GM15510 (cell line): ENCODE measurements around the gene NPAP1.

Experiments used
- POLR2A ChIP-seq: IDR thresholded peaks from 3 replicates; pipeline ENCODE4 v1.6.1; 2011; ENCODE audit warnings: borderline replicate concordance; ENCODE audit not compliant: insufficient read length; ENCODE audit errors: extremely low read depth

NPAP1 gene, protein sequence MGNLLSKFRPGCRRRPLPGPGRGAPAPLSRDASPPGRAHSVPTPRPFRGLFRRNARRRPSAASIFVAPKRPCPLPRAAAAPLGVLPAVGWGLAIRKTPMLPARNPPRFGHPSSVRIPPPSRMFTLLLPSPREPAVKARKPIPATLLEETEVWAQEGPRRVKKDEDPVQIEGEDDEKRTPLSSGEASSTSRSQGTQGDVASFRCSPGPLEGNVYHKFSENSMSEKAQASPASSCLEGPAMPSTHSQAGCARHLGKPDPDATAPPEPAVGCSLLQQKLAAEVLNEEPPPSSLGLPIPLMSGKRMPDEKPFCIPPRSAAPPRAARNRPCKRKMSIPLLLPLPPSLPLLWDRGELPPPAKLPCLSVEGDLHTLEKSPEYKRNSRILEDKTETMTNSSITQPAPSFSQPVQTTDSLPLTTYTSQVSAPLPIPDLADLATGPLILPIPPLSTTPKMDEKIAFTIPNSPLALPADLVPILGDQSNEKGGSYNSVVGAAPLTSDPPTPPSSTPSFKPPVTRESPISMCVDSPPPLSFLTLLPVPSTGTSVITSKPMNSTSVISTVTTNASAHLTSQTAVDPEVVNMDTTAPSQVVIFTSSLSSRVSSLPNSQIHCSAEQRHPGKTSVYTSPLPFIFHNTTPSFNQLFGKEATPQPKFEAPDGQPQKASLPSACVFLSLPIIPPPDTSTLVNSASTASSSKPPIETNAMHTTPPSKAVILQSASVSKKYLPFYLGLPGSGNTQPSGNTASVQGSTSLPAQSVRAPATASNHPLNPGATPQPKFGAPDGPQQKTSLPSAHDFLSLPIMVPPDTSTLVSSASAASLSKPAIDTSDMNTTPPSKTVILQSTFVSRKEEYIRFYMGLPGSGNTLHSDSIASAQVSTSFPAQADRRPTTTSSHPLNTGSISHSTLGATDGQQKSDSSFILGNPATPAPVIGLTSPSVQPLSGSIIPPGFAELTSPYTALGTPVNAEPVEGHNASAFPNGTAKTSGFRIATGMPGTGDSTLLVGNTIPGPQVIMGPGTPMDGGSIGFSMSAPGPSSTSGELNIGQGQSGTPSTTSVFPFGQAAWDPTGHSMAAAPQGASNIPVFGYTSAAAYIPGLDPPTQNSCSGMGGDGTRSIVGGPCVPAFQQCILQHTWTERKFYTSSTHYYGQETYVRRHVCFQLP

DNA sequence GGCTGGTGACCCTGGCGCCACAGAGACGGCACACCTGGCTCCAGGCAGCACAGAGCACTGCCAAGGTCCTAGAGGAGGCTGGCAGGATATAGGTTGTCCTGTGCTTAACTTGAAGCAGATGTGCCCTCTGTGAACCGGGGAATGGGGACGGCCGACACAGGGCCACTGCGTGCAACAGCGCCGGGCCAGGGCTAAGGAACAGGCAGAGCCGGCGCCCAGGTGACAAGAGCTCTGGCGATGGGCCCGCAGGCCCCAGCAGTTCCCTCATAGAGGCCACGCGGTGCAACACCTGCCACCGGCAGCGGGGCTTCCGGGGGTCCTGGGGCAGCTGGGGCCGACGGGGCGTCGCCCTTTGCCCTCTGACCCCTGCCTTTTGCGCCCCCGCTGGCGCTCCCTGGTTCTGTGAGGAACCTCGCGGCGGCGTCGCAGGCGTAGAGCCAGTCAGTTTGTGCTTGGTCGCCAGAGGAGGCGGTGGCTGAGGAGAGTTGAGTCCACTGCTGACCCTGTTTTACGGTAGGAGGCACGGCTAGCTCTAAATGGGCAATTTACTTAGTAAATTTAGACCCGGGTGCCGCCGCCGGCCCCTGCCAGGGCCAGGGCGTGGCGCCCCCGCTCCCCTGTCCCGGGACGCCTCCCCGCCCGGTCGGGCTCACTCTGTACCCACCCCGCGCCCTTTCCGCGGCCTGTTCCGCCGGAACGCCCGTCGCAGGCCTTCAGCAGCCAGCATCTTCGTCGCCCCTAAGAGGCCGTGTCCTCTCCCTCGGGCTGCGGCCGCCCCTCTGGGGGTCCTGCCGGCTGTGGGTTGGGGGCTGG lies at the start of gene NPAP1:
Gene NPAP1, plus strand, starts transcription at position 444 of the 813 bp plus-strand sequence. Its CDS starts 93 bp downstream, at position 537.
- no peak for TF ChIP-seq POLR2A

DNA sequence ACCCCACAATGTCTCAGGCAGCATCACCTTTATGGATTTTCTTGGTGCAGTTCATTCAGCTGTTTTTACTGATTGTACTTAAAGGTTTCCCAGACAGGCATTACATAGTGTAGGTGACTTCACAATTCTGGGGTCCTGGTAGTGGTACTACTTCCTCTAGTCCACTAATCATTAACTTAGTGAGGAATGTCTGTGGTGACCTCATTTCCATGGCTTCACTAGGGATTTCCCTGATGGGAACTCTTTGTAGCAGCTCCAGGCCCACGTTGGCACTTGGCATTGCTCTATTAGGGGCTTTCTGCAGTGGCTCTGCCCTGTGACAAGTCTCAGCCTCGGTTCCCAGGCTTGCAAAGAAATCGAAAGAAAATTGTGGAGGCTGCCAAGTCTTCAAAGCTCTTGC lies 48.1 kb upstream of the NPAP1 start:
- TF ChIP-seq POLR2A = no peak

DNA sequence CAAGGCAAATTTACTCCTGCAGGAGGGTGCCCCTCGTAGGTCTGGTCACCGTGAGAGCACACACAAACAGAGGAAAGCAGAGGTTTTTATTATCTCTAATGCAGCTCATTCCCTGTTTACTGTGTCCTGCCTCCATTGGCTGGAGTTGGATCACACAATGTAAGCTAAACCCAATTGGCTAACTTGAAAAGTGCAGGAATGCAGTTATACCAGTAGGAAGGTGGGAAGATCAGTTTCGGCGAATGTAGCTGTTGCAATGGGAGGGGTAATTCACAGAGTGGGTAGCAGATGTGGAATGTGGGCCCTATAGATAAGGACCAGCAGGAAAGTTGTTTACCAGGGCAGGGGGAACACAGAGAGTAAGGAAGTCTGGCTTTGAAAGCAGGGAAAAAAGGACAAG lies 42.5 kb upstream of the NPAP1 start:
- no peak for TF ChIP-seq POLR2A

DNA sequence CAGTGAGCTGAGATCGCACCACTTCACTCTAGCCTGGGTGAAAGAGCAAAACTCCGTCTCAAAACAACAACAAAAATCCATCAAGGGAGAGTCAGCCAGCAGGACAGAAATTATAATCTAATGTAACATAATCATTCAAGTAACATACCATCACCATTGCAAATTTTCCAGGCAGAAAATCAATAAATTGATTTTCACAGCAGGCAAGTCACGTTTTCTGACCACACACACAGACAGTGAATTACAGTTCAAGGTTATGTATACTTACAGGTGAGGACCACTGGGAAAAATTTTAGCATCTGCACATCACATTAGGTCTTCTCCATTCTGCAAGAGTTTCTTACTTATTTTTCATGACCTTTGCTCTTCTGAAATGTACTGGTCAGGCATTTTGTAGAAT lies 29.9 kb upstream of the NPAP1 start:
- TF ChIP-seq POLR2A = no peak

DNA sequence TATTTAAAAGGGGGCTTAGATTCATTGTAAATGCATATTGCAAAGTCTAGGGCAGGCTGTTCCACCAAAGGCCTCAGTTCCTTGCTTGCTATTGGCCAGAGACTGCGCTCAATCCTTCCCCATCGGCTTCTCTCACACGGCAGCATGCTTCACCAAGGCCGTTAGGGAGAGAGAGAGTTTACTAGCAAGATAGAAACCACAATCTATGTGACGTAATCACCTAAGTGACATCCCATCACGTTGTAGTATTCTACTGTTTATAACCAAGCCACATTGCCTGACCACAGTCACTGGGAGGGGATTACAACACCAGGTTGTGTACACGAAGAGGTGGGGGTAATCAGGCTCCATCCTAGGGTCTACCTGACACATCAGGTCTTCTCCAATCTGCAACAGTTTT lies 16.0 kb upstream of the NPAP1 start:
- no peak for TF ChIP-seq POLR2A

DNA sequence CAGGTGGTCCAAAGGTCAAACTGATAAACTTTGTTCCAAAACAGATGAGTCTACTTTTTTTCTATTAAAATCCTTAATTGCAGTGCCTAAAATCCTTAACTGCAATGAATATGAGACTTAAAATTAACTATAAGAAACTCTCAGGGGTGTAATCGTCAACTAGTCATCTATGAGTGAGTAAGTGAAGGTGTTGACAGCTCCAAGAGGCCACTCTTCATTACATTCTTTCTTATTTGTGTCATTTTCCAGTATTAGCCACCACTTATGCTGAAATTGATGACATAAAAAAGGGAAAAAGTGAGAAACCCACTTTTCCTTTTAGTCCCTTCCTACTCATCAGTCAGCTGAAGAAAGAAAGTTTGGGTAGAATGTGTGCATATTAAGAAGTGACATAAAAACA lies 12.6 kb upstream of the NPAP1 start:
- TF ChIP-seq POLR2A = no peak

DNA sequence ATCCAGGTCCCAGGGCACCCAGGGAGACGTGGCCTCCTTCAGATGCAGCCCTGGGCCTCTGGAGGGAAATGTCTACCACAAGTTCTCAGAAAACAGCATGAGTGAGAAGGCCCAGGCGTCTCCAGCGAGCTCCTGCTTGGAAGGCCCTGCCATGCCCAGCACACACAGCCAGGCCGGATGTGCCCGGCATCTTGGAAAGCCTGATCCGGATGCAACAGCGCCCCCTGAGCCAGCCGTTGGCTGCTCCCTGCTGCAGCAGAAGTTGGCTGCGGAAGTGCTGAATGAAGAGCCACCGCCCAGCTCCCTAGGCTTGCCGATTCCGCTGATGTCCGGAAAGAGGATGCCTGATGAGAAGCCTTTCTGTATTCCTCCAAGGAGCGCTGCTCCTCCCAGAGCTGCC lies 856 bp downstream of the NPAP1 start:
- no peak for TF ChIP-seq POLR2A

DNA sequence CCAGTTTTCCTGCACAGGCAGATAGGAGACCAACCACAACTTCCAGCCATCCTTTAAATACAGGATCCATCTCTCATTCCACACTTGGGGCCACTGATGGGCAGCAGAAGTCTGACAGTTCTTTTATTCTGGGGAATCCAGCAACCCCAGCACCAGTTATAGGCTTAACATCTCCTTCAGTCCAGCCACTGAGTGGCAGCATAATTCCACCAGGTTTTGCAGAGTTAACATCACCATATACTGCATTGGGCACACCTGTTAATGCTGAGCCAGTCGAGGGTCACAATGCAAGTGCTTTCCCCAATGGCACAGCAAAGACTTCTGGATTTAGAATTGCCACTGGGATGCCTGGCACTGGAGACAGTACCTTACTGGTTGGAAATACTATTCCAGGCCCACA lies 2.9 kb downstream of the NPAP1 start:
- no peak for TF ChIP-seq POLR2A

DNA sequence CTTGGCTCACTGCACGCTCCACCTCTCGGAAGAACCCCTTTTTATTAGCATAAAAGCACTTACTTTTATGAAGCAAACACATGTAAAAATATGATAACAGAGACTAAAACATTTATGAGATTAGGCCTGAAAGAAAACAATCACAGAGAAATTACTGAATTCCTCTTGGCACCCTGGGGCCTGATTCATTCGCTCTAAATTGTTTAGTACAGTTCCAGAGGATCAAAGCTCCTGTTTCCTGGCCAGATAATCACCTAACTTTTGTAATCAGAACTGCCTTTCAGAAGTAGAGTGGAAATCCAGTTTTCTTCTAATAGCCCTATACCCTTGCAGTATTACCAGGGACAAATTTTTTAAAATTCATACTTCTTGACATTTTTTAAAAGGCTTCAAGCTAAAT lies 6.4 kb downstream of the NPAP1 start:
- TF ChIP-seq POLR2A = no peak

DNA sequence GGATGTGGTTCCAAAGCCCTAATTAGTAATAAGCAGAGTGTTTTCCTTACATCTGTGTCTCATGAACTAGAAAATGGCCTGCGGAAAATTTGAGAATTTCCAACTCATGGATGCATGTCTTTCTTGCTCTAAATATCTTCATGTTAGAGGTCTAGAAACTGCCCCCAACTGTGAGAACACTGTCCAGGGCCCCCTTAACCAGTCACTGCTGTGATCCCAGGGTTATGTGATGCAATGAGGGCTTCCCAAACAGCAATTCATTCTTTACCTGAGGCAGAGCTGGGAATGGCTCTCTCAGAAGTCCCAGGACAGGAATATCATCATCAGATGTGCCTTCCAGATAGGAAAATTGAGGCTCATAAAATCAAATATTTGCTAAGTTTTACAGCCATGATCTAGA lies 8.2 kb downstream of the NPAP1 start:
- TF ChIP-seq POLR2A = no peak

DNA sequence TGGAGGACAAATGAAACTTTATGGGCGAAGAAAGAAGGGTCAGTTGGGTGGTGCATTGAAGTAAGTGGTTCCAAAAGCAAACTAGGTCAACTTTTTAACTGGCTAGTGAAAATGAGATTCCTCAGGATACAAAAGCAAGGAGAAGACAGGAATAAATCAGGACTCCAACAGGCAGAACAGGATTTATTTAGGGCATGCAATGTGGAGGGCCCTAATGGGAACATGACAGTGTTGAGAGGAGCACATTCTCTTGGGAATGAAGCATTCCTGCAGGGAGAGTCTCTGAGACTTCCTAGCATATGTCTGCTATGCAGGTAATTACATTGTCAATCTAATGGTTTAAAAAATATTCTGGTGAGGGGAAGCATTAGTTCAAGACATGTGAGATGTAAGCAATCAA lies 8.7 kb downstream of the NPAP1 start:
- TF ChIP-seq POLR2A = no peak

DNA sequence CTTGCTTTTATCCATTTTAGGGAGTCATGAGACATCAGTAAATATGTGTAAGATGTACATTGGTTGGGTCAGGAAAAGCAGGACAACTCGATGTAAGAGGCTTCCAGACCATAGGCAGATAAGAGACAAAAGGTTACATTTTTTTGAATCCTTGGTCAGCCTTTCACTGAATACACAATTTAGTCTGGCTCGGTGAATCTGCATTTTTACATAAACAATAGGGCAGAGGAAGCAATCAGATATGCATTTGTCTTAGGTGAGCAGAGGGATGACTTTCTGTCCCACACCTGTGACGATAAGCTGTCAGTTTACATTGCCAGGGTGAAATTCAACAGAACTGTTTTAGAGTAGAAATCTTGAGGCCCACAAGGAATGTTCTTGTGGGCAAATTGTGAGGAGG lies 20.6 kb downstream of the NPAP1 start:
- no peak for TF ChIP-seq POLR2A

DNA sequence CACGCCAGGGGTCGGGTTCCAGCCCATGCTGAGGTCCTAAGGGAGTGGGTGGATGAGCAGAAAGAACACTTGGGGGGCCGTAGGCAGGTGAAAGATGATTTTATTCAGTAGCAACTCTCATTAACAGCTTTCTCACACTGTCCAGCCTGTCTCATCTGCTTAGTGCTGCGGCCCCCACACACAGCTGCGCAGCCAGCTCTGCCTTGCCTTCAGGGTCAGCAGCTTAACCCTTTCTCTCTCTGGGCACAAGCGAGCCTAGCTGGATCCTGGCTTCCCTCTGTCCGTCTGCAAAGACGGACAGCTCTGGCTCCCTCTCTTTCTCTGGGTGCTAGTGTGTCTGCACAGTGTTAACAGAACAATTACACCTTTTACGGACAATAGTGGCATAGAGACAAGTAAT lies 21.3 kb downstream of the NPAP1 start:
- TF ChIP-seq POLR2A = no peak
